Measurements from ENCODE around the gene BET1L. TPM values are rescaled to one million over a fixed set of nuclear protein-coding genes. Genes with fewer than 3 reads are reported as not detected.
"Not testable (repeated sequence)": the region's sequence is repeated elsewhere in the genome, so short reads cannot be mapped to it uniquely, and the experiment has no call there.

Gene BET1L
- total RNA-seq, 1 donor from 2014 or later, result 24.0 TPM

GRCh38 chr11:191490-192478 is 15.4 kb downstream of the BET1L start:
- H3K27ac ChIP-seq (replicated peaks); H3K9me3 ChIP-seq (replicated peaks); H3K4me1 ChIP-seq; H3K4me3 ChIP-seq; H3K36me3 ChIP-seq; H3K27me3 ChIP-seq (ENCODE audit: low read depth); intact Hi-C loops (cut with micrococcal nuclease); DNase-seq: not testable (repeated sequence)
- TF ChIP-seq CTCF (IDR thresholded peaks at IDR 0.05; ENCODE audit: borderline replicate concordance), result peak; percentile 61

- H3K27ac ChIP-seq (replicated peaks); H3K27me3 ChIP-seq (ENCODE audit: low read depth); H3K4me3 ChIP-seq; H3K4me1 ChIP-seq; DNase-seq; intact Hi-C loops (cut with micrococcal nuclease); H3K36me3 ChIP-seq; H3K9me3 ChIP-seq (replicated peaks): not testable (repeated sequence)
These were observed 16.7 kb downstream of the BET1L start for GRCh38 chr11:190546-190945.

GRCh38 chr11:189843-190311 is 17.3 kb downstream of the BET1L start:
- DNase-seq; H3K4me3 ChIP-seq; H3K27ac ChIP-seq (replicated peaks); H3K9me3 ChIP-seq (replicated peaks); intact Hi-C loops (cut with micrococcal nuclease); H3K4me1 ChIP-seq; H3K36me3 ChIP-seq; H3K27me3 ChIP-seq (ENCODE audit: low read depth): not testable (repeated sequence)

GRCh38 chr11:189200-189783 is 17.9 kb downstream of the BET1L start:
- intact Hi-C loops (cut with micrococcal nuclease), result not testable (repeated sequence)

GRCh38 chr11:180242-180641 is 27.0 kb downstream of the BET1L start:
- intact Hi-C loops (cut with micrococcal nuclease); H3K27ac ChIP-seq (replicated peaks): not testable (repeated sequence)
- peak; percentile 54 for TF ChIP-seq CTCF (IDR thresholded peaks at IDR 0.05; ENCODE audit: borderline replicate concordance)

More at GRCh38 chr11:189200-189783, 17.9 kb downstream of the BET1L start:
- H3K36me3 ChIP-seq; H3K9me3 ChIP-seq (replicated peaks); H3K27ac ChIP-seq (replicated peaks); H3K27me3 ChIP-seq (ENCODE audit: low read depth); H3K4me1 ChIP-seq; DNase-seq; H3K4me3 ChIP-seq: not testable (repeated sequence)

More at GRCh38 chr11:180242-180641, 27.0 kb downstream of the BET1L start:
- H3K36me3 ChIP-seq; H3K9me3 ChIP-seq (replicated peaks); H3K4me3 ChIP-seq; DNase-seq; H3K4me1 ChIP-seq; H3K27me3 ChIP-seq (ENCODE audit: low read depth): not testable (repeated sequence)

Other genes with a start within 250 kb of the BET1L start
- gene SCGB1C1, start 14.3 kb downstream of the BET1L start, total RNA-seq, result not detected
- gene RIC8A, start 309 bp upstream of the BET1L start, total RNA-seq, result 46.1 TPM
- gene SIRT3, start 28.9 kb upstream of the BET1L start, total RNA-seq, result 36.4 TPM
- 94.1 TPM for gene PSMD13, start 29.6 kb upstream of the BET1L start, total RNA-seq
- not detected for gene NLRP6, start 71.0 kb upstream of the BET1L start, total RNA-seq
- gene PGGHG, start 81.7 kb upstream of the BET1L start, total RNA-seq, result 7.2 TPM
- gene IFITM5, start 92.1 kb upstream of the BET1L start, total RNA-seq, result not detected
- 160 TPM for gene IFITM2, start 100.4 kb upstream of the BET1L start, total RNA-seq
- 83.5 TPM for gene IFITM1, start 106.6 kb upstream of the BET1L start, total RNA-seq
- gene IFITM3, start 113.5 kb upstream of the BET1L start, total RNA-seq, result 259 TPM
- 1.5 TPM for gene B4GALNT4, start 162.1 kb upstream of the BET1L start, total RNA-seq
- 0.52 TPM for gene PKP3, start 186.8 kb upstream of the BET1L start, total RNA-seq
- gene SIGIRR, start 207.6 kb upstream of the BET1L start, total RNA-seq, result 34.9 TPM
- gene ANO9, start 234.6 kb upstream of the BET1L start, total RNA-seq, result 0.11 TPM
- gene PTDSS2, start 242.9 kb upstream of the BET1L start, total RNA-seq, result 30.2 TPM